A549 (cell line): ENCODE measurements around the gene PIP5K1A. TPM values are rescaled to one million over a fixed set of nuclear protein-coding genes. Genes with fewer than 3 reads are reported as not detected.

Experiments used
- ATAC-seq, 2 experiments: fragments of 200-7000 bp in 1 of 2; fragments of >200 bp in 1 of 2; cut with Nextera tagmentation in 1 of 2; cut with Tn5 transposase in 1 of 2; 3 replicates each; pipeline versions ENCODE4 v1.8.0 to v1.9.1; 2018 to 2020; ENCODE audit warnings: mild to moderate bottlenecking in 1 of 2, moderate library complexity in 1 of 2
- CTCF ChIA-PET: fragments of 300-600 bp; sonication (Branson Sonifier 250); formaldehyde crosslinking; extraction: SDS; loops from one replicate; lab custom pipeline; 2021; ENCODE audit warnings: antibody characterized with exemption, inconsistent platforms; lab: Yijun Ruan, JAX
- POLR2A ChIA-PET: fragments of 350-600 bp; formaldehyde crosslinking; extraction: SDS; loops from one replicate; lab custom pipeline; 2021; ENCODE audit warnings: antibody characterized with exemption, inconsistent platforms; lab: Yijun Ruan, JAX
- DNase-seq, 2 experiments: peaks; one replicate each; pipeline versions ENCODE4 v3.0.0 to v3.0.0-alpha.2; 2011 to 2016; ENCODE audit warnings: low read depth in 1 of 2, low spot score in 1 of 2
- FAIRE-seq: peaks from 2 replicates; lab custom pipeline; 2011; peaks lifted over from hg19 to GRCh38; lab: Jason Lieb, UNC
- H3K27ac ChIP-seq, 2 experiments: fragments of >200 bp; sonication (Bioruptor Twin); formaldehyde crosslinking; 3 replicates each; pipeline ENCODE4 v1.5.1; 2016 to 2017
- H3K4me1 ChIP-seq: fragments of >200 bp; sonication (Bioruptor Twin); formaldehyde crosslinking; 3 replicates; pipeline ENCODE4 v1.6.1; 2016
- H3K4me2 ChIP-seq: fragments of >200 bp; sonication (Bioruptor Twin); formaldehyde crosslinking; 3 replicates; pipeline ENCODE4 v1.6.1; 2016
- H3K4me3 ChIP-seq: fragments of >200 bp; sonication (Bioruptor Twin); formaldehyde crosslinking; 3 replicates; pipeline ENCODE4 v1.5.1; 2016
- H3K9me3 ChIP-seq: fragments of >200 bp; sonication (Bioruptor Twin); formaldehyde crosslinking; 3 replicates; pipeline ENCODE4 v1.6.1; 2016
- BCL3 ChIP-seq: fragments of >200 bp; sonication (Bioruptor Twin); formaldehyde crosslinking; IDR thresholded peaks from 3 replicates; pipeline ENCODE4 v1.6.1; 2016
- BHLHE40 ChIP-seq: IDR thresholded peaks from 2 replicates; pipeline ENCODE4 v1.6.1; 2012; ENCODE audit warnings: low read depth, low read length, inconsistent platforms
- CHD2 ChIP-seq: fragments of 150-350 bp; IDR thresholded peaks from 2 replicates; pipeline ENCODE4 v1.6.1; 2014; ENCODE audit warnings: low read length; ENCODE audit not compliant: partially characterized antibody
- CHD4 ChIP-seq: fragments of 200-600 bp; sonication (generic); IDR thresholded peaks from 2 replicates; pipeline ENCODE4 v1.6.1; 2016; ENCODE audit warnings: antibody characterized with exemption, mild to moderate bottlenecking, borderline replicate concordance
- E2F6 ChIP-seq: IDR thresholded peaks from 2 replicates; pipeline ENCODE4 v1.6.1; 2012; ENCODE audit warnings: low read depth, borderline replicate concordance
- EHF ChIP-seq: fragments of 250-450 bp; sonication (Bioruptor Pico); IDR thresholded peaks from 2 replicates; pipeline ENCODE4 v1.5.0; 2020; ENCODE audit warnings: mild to moderate bottlenecking
- FOSL2 ChIP-seq, 2 experiments: fragments of 450-650 bp in 1 of 2; fragments of >200 bp in 1 of 2; sonication (Bioruptor Twin) in 1 of 2; formaldehyde crosslinking; IDR thresholded peaks; 2 replicates each; pipeline versions ENCODE4 v1.5.0 to v1.6.1; 2016 to 2020; ENCODE audit warnings: mild to moderate bottlenecking in 1 of 2, moderate library complexity in 1 of 2
- HDAC2 ChIP-seq: fragments of 200-600 bp; sonication (generic); IDR thresholded peaks from 2 replicates; pipeline ENCODE4 v1.6.1; 2016
- HES2 ChIP-seq: fragments of >200 bp; sonication (Bioruptor Twin); formaldehyde crosslinking; IDR thresholded peaks from 2 replicates; pipeline ENCODE4 v1.6.1; 2016
- HMGXB4 ChIP-seq: fragments of 250-450 bp; sonication (Bioruptor Pico); IDR thresholded peaks from 2 replicates; pipeline ENCODE4 v1.5.0; 2021; ENCODE audit warnings: mild to moderate bottlenecking, moderate library complexity, borderline replicate concordance
- HOXB5 ChIP-seq: fragments of 250-450 bp; sonication (Bioruptor Pico); IDR thresholded peaks from 2 replicates; pipeline ENCODE4 v1.5.0; 2020; ENCODE audit warnings: mild to moderate bottlenecking, moderate library complexity
- JUN ChIP-seq, 2 experiments: fragments of >200 bp; sonication (Bioruptor Twin); formaldehyde crosslinking; IDR thresholded peaks; 2 replicates in 1 of 2; 3 replicates in 1 of 2; pipeline ENCODE4 v1.6.1; 2016 to 2017
- KDM5A ChIP-seq: fragments of 200-600 bp; sonication (generic); IDR thresholded peaks from 2 replicates; pipeline ENCODE4 v1.6.1; 2016; ENCODE audit warnings: antibody characterized with exemption, mild to moderate bottlenecking
- MAFK ChIP-seq: fragments of 450-650 bp; IDR thresholded peaks from 2 replicates; pipeline ENCODE4 v1.6.1; 2014; ENCODE audit not compliant: partially characterized antibody
- MAX ChIP-seq: IDR thresholded peaks from 2 replicates; pipeline ENCODE4 v1.6.1; 2012
- MYC ChIP-seq: IDR thresholded peaks from 2 replicates; pipeline ENCODE4 v1.6.1; 2012; ENCODE audit warnings: mild to moderate bottlenecking, inconsistent platforms, low read length, improper control_type of control experiment, borderline replicate concordance
- NR3C1 ChIP-seq: fragments of >200 bp; sonication (Bioruptor Twin); formaldehyde crosslinking; IDR thresholded peaks from 3 replicates; pipeline ENCODE4 v1.6.1; 2017
- PBX3 ChIP-seq: IDR thresholded peaks from 2 replicates; pipeline ENCODE4 v1.6.1; 2012
- PHF8 ChIP-seq: fragments of 200-600 bp; sonication (generic); IDR thresholded peaks from 2 replicates; pipeline ENCODE4 v1.6.1; 2016; ENCODE audit warnings: low read depth, mild to moderate bottlenecking, antibody characterized with exemption, moderate library complexity, borderline replicate concordance
- POLR2A ChIP-seq: IDR thresholded peaks from 2 replicates; pipeline ENCODE4 v1.6.1; 2012; ENCODE audit warnings: mild to moderate bottlenecking, low read length
- REST ChIP-seq: fragments of 200-600 bp; sonication (generic); IDR thresholded peaks from 2 replicates; pipeline ENCODE4 v1.6.1; 2016; ENCODE audit warnings: antibody characterized with exemption, mild to moderate bottlenecking, moderate library complexity
- USF2 ChIP-seq: fragments of 450-650 bp; IDR thresholded peaks from 2 replicates; pipeline ENCODE4 v1.6.1; 2014; ENCODE audit warnings: antibody characterized with exemption
- ZC3H11A ChIP-seq: fragments of 450-650 bp; IDR thresholded peaks from 2 replicates; pipeline ENCODE4 v1.6.1; 2014; ENCODE audit warnings: antibody characterized with exemption, mild to moderate bottlenecking
- WGBS: methylation state at CpG from one replicate; pipeline ENCODE4 v1.1.6; 2017; ENCODE audit errors: missing lambda C conversion rate; 5-methylcytosine and 5-hydroxymethylcytosine counted together
- polyA plus RNA-seq, 4 experiments: library from polyadenylated mRNA; depleted of rRNA in 3 of 4; stranded (reverse); fragments of >200 nt; fragmentation: RNase III in 1 of 4; extraction: RNeasy Plus Mini Kit Qiagen cat#74134 plus additional on column Dnase treatment in 1 of 4; gene quantifications; 2 replicates in 3 of 4; 3 replicates in 1 of 4; pipeline ENCODE4 v1.2.3, GENCODE V29; 2011 to 2017

PIP5K1A gene
- polyA plus RNA-seq, 2 of the 4 experiments (the other 2 are of a cell fraction): 50.0 to 129 TPM

- WGBS: 2% methylated on average over 53 of the region's 56 CpGs
- ATAC-seq (peak; percentile 96 to 99), DNase-seq (peak; percentile 99), FAIRE-seq (peak; percentile 63)
- ChIA-PET POLR2A (interaction anchor here (0.6 to 1.7 kb wide), 15 partner anchors 10 to 190 kb away, joined by 3 to 18 read pairs (median 4); partner anchors contain the start of genes PI4KB, VPS72 and ZNF687), CTCF (interaction anchor here (0.6 to 3.7 kb wide), 9 partner anchors 16 to 88 kb away, joined by 3 to 18 read pairs (median 4); no protein-coding TSS in a partner anchor)
- Histone ChIP-seq H3K4me1 (peaks cover 6% of the 10 kb centered on the region; the same call in 1 of the 3 replicates), H3K4me3 (peak within 1 kb of the TSS; percentile 77), H3K27ac (peak within 1 kb of the TSS; percentile 93 to 95), H3K9me3 (no peaks in the 10 kb centered on the region), H3K4me2 (peak within 1 kb of the TSS; percentile 90)
- TF ChIP-seq NR3C1: no peak
- peak; percentile 63; the same call in 1 of the 2 replicates for TF ChIP-seq EHF
- TF ChIP-seq KDM5A: peak; percentile 84
- peak; percentile 49; the same call in 1 of the 2 replicates for TF ChIP-seq USF2
- peak; percentile 85 for TF ChIP-seq MAX
- peak; percentile 92 for TF ChIP-seq POLR2A
- TF ChIP-seq ZC3H11A: no peak
- TF ChIP-seq HMGXB4 (CRISPR knock-in tag): no peak; the same call in 1 of the 2 replicates
- no peak for TF ChIP-seq FOSL2 (IDR thresholded peaks at IDR 0.05)
- peak; percentile 75 for TF ChIP-seq FOSL2 (CRISPR knock-in tag; IDR thresholded peaks at IDR 0.05)
- TF ChIP-seq PHF8: peak; percentile 78; the same call in 1 of the 2 replicates
- TF ChIP-seq HES2: no peak
- peak; percentile 60 for TF ChIP-seq REST
- no peak for TF ChIP-seq MYC
- TF ChIP-seq BHLHE40: no peak
- peak; percentile 97 for TF ChIP-seq CHD4
- TF ChIP-seq JUN (IDR thresholded peaks at IDR 0.05): peak; percentile 88 to 91
- TF ChIP-seq HOXB5 (CRISPR knock-in tag): 0 out of 2 replicates have a peak, but pooled peaks have one; percentile 66
- TF ChIP-seq HDAC2: 0 out of 2 replicates have a peak, but pooled peaks have one; percentile 48
- TF ChIP-seq E2F6: peak; percentile 75
- TF ChIP-seq MAFK: no peak
- TF ChIP-seq BCL3: peak; percentile 90
- TF ChIP-seq CHD2: peak; percentile 74
- peak; percentile 50; the same call in 1 of the 2 replicates for TF ChIP-seq PBX3
Observed at GRCh38 chr1:151254217-151255213, 56.2 kb downstream of the PIP5K1A start, which contains the start of gene PSMD4. PSMD4 (plus strand) TSS chr1:151254734; CDS start chr1:151254783, 49 bp downstream.
